Keratinocyte (primary cell): ENCODE data around the gene INVS.

Experiments used
- CTCF ChIP-seq, 3 experiments: IDR thresholded peaks in 1 of 3; conservative IDR thresholded peaks in 1 of 3; optimal IDR thresholded peaks in 1 of 3; 2 replicates in 2 of 3; 3 replicates in 1 of 3; pipeline versions ENCODE3 to v1.5.1; 2011; ENCODE audit warnings: low read length in 3 of 3, mild to moderate bottlenecking in 3 of 3, moderate library complexity in 2 of 3, control low read depth in 1 of 3, inconsistent platforms in 1 of 3; ENCODE audit not compliant: insufficient read depth in 2 of 3; ENCODE audit errors: extremely low read depth in 1 of 3
- EZH2 ChIP-seq: IDR thresholded peaks from one replicate; pipeline ENCODE4 v1.6.1; 2012; ENCODE audit warnings: inconsistent platforms, mild to moderate bottlenecking, low read length, moderate library complexity

DNA sequence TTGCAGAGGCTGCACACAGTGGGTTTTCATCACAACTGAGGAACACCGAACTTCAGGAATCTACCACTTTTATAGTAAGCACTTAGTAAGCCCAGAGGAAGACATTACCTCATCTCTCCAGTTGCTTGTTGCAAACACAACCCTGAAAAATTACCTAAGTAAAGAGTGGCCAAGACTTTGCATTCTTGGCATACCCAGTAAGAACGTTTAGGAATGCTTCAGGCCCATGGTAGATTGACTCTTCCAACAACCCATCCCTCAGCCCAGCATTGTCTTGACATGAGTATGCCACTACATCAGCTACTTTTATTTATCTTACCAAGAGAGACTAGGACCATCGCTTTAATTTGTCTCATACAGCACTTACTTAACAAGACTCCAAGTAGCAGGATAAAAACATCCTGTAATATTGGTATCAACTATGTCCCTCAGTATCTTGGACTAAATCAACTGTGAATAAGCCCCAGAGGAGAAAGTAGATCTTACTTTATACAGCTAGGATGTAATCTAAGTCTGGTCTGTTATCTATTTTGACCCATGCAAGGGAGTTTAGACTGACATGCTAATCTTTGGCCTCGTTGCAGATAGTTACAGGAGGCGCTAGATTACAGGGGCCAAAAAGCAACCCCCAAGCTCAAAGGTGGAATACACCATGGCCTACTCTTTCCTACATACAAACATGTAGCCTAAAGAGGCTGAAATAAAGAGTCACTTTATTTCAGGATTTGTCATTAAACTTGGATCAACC lies 114.9 kb downstream of the INVS start:
- TF ChIP-seq EZH2 (no peak), CTCF (optimal IDR thresholded peaks at IDR 0.05 in 1 of 3, IDR thresholded peaks at IDR 0.05 in 1 of 3, conservative IDR thresholded peaks at IDR 0.05 in 1 of 3; ENCODE audit: extremely low read depth in 1 of 3, insufficient read depth in 2 of 3, low read length in 3 of 3) (no peak)
